Trophoblast cell (in vitro differentiated cells and primary cell): ENCODE data around the gene YWHAQ.
A peak's percentile ranks its signal among the peaks of the same experiment; 100 is the strongest.

ENCODE experiments used
- DNase-seq, 2 donors: peaks; one replicate each; pipeline ENCODE4 v3.0.0-alpha.2; 2016
- H2AFZ ChIP-seq: 2 replicates; pipeline ENCODE4 v1.6.1; 2013; ENCODE audit warnings: low read length, moderate library complexity, mild to moderate bottlenecking; ENCODE audit not compliant: insufficient read depth, poor library complexity
- H2AK5ac ChIP-seq: 2 replicates; pipeline ENCODE4 v1.6.1; 2013; ENCODE audit warnings: mild to moderate bottlenecking, low read length
- H2BK120ac ChIP-seq: 2 replicates; pipeline ENCODE4 v1.6.1; 2013; ENCODE audit warnings: low read length, mild to moderate bottlenecking, moderate library complexity; ENCODE audit not compliant: insufficient read depth, poor library complexity
- H2BK12ac ChIP-seq: 2 replicates; pipeline ENCODE4 v1.6.1; 2013; ENCODE audit warnings: mild to moderate bottlenecking, low read length, moderate library complexity
- H2BK5ac ChIP-seq: 2 replicates; pipeline ENCODE4 v1.6.1; 2013; ENCODE audit warnings: low read length, low read depth, moderate library complexity, mild to moderate bottlenecking; ENCODE audit not compliant: poor library complexity
- H3K14ac ChIP-seq: 2 replicates; pipeline ENCODE4 v1.6.1; 2013; ENCODE audit warnings: mild to moderate bottlenecking, low read length
- H3K18ac ChIP-seq: 2 replicates; pipeline ENCODE4 v1.6.1; 2013; ENCODE audit warnings: mild to moderate bottlenecking, low read length
- H3K23ac ChIP-seq: 2 replicates; pipeline ENCODE4 v1.6.1; 2013; ENCODE audit warnings: low read length
- H3K27ac ChIP-seq: 2 replicates; pipeline ENCODE4 v1.5.1; 2013; ENCODE audit warnings: low read depth, mild to moderate bottlenecking, inconsistent platforms, low read length, moderate library complexity
- H3K27me3 ChIP-seq: 2 replicates; pipeline ENCODE4 v1.6.1; 2013; ENCODE audit warnings: inconsistent platforms, mild to moderate bottlenecking, low read length, moderate library complexity; ENCODE audit not compliant: insufficient read depth
- H3K36me3 ChIP-seq, 2 experiments: 1 replicate in 1 of 2; 2 replicates in 1 of 2; pipeline ENCODE4 v1.6.1; 2013; ENCODE audit warnings: low read length in 2 of 2, mild to moderate bottlenecking in 2 of 2, moderate library complexity in 1 of 2; ENCODE audit not compliant: insufficient read depth in 2 of 2, control insufficient read depth in 1 of 2
- H3K4ac ChIP-seq: 2 replicates; pipeline ENCODE4 v1.6.1; 2013; ENCODE audit warnings: low read depth, mild to moderate bottlenecking, low read length, moderate library complexity
- H3K4me1 ChIP-seq, 2 experiments: 1 replicate in 1 of 2; 2 replicates in 1 of 2; pipeline ENCODE4 v1.6.1; 2013; ENCODE audit warnings: low read length in 2 of 2, mild to moderate bottlenecking in 2 of 2, moderate library complexity in 1 of 2; ENCODE audit not compliant: insufficient read depth in 2 of 2, control insufficient read depth in 1 of 2
- H3K4me2 ChIP-seq: 2 replicates; pipeline ENCODE4 v1.6.1; 2013; ENCODE audit warnings: inconsistent platforms, mild to moderate bottlenecking, low read length, moderate library complexity
- H3K4me3 ChIP-seq: 2 replicates; pipeline ENCODE4 v1.5.1; 2013; ENCODE audit warnings: mild to moderate bottlenecking, low read depth, low read length, inconsistent platforms
- H3K79me1 ChIP-seq: one replicate; pipeline ENCODE4 v1.6.1; 2013; ENCODE audit warnings: low read length
- H3K79me2 ChIP-seq: 2 replicates; pipeline ENCODE4 v1.6.1; 2013; ENCODE audit warnings: low read length, mild to moderate bottlenecking; ENCODE audit not compliant: control insufficient read depth, insufficient read depth, poor library complexity
- H3K9ac ChIP-seq: 2 replicates; pipeline ENCODE4 v1.6.1; 2013; ENCODE audit warnings: mild to moderate bottlenecking, low read length
- H3K9me3 ChIP-seq: 2 replicates; pipeline ENCODE4 v1.6.1; 2013; ENCODE audit warnings: low read depth, mild to moderate bottlenecking, control low read depth, inconsistent platforms, low read length; ENCODE audit not compliant: insufficient read depth
- H4K12ac ChIP-seq: 2 replicates; pipeline ENCODE4 v1.6.1; 2013; ENCODE audit warnings: low read depth, mild to moderate bottlenecking, low read length, moderate library complexity
- H4K8ac ChIP-seq: 2 replicates; pipeline ENCODE4 v1.6.1; 2013; ENCODE audit warnings: low read depth, mild to moderate bottlenecking, low read length, moderate library complexity
- H4K91ac ChIP-seq: one replicate; pipeline ENCODE4 v1.6.1; 2013; ENCODE audit warnings: low read depth, mild to moderate bottlenecking, low read length, moderate library complexity
- WGBS: extraction: QIAGEN DNeasy Blood & Tissue Kit; methylation state at CpG from one replicate; pipeline ENCODE4 v1.1.7; 2013; ENCODE audit warnings: missing lambda C conversion rate; ENCODE audit not compliant: insufficient read length, insufficient coverage; ENCODE audit errors: extremely low coverage; 5-methylcytosine and 5-hydroxymethylcytosine counted together

The YWHAQ gene

GRCh38 chr2:9658972-9659371, 28.2 kb upstream of the YWHAQ start:
- Histone ChIP-seq H3K9me3 (no peaks in the 10 kb centered on the region), H3K27ac (no peak overlapping the region), H4K8ac (no peak overlapping the region), H3K4ac (no peak overlapping the region), H2BK120ac (no peak overlapping the region), H4K91ac (no peak overlapping the region), H3K9ac (no peak overlapping the region), H3K4me3 (no peak overlapping the region), H3K27me3 (no peaks in the 10 kb centered on the region), H3K23ac (peak overlapping the region; percentile 9), H3K36me3 (no peaks in the 10 kb centered on the region), H2BK5ac (no peak overlapping the region), H2AK5ac (no peak overlapping the region), H3K18ac (no peak overlapping the region), H2AFZ (no peak overlapping the region), H3K79me1 (peaks cover 2% of the 10 kb centered on the region), H3K14ac (no peak overlapping the region), H3K4me1 (peaks cover 6 to 10% of the 10 kb centered on the region in 2 experiments), H2BK12ac (no peak overlapping the region), H3K4me2 (no peak overlapping the region), H3K79me2 (no peaks in the 10 kb centered on the region), H4K12ac (no peak overlapping the region)
- DNase-seq = peak; percentile 48 to 64
- no CpG with 5 or more reads among the region's 9 CpGs for WGBS

- 100% methylated on average over 2 of the region's 6 CpGs for WGBS
- H3K4me1 ChIP-seq = peaks cover 6 to 10% of the 10 kb centered on the region in 2 experiments
- H3K9me3 ChIP-seq = no peaks in the 10 kb centered on the region
- H2AFZ ChIP-seq = no peak overlapping the region
- no peak overlapping the region for H3K4me2 ChIP-seq
- H2AK5ac ChIP-seq = no peak overlapping the region
- no peak overlapping the region for H3K14ac ChIP-seq
- H3K79me1 ChIP-seq = peaks cover 2% of the 10 kb centered on the region
- H3K27me3 ChIP-seq = no peaks in the 10 kb centered on the region
- H4K8ac ChIP-seq = no peak overlapping the region
- no peak overlapping the region for H3K18ac ChIP-seq
- no peaks in the 10 kb centered on the region for H3K36me3 ChIP-seq
- no peak overlapping the region for H2BK12ac ChIP-seq
- H2BK5ac ChIP-seq = no peak overlapping the region
- no peak overlapping the region for H3K4ac ChIP-seq
- no peak overlapping the region for H3K23ac ChIP-seq
- DNase-seq = no peak
- H2BK120ac ChIP-seq = no peak overlapping the region
- H3K27ac ChIP-seq = no peak overlapping the region
- H4K12ac ChIP-seq = no peak overlapping the region
- no peak overlapping the region for H4K91ac ChIP-seq
- no peaks in the 10 kb centered on the region for H3K79me2 ChIP-seq
- H3K4me3 ChIP-seq = no peak overlapping the region
- H3K9ac ChIP-seq = no peak overlapping the region
These were observed 26.9 kb upstream of the YWHAQ start for GRCh38 chr2:9657731-9658130.

- Histone ChIP-seq H3K27me3 (no peaks in the 10 kb centered on the region), H2AFZ (no peak overlapping the region), H3K79me1 (peaks cover 2% of the 10 kb centered on the region), H4K8ac (no peak overlapping the region), H3K36me3 (no peaks in the 10 kb centered on the region), H3K27ac (no peak overlapping the region), H4K91ac (no peak overlapping the region), H3K9me3 (no peaks in the 10 kb centered on the region), H3K9ac (no peak overlapping the region), H3K4me2 (no peak overlapping the region), H3K4me1 (peaks cover 6 to 10% of the 10 kb centered on the region in 2 experiments), H3K4me3 (no peak overlapping the region), H4K12ac (no peak overlapping the region), H2BK120ac (no peak overlapping the region), H2BK5ac (no peak overlapping the region), H3K4ac (no peak overlapping the region), H2BK12ac (peak overlapping the region; percentile 16), H2AK5ac (no peak overlapping the region), H3K14ac (no peak overlapping the region), H3K23ac (no peak overlapping the region), H3K79me2 (no peaks in the 10 kb centered on the region), H3K18ac (no peak overlapping the region)
- DNase-seq = no peak
- WGBS = no CpG with 5 or more reads among the region's 6 CpGs
These were observed 26.3 kb upstream of the YWHAQ start for GRCh38 chr2:9657083-9657482.

- H3K79me2 ChIP-seq = no peaks in the 10 kb centered on the region
- no peaks in the 10 kb centered on the region for H3K27me3 ChIP-seq
- H3K9me3 ChIP-seq = no peaks in the 10 kb centered on the region
- no peak overlapping the region for H3K18ac ChIP-seq
- no peak overlapping the region for H3K4ac ChIP-seq
- H3K4me2 ChIP-seq = no peak overlapping the region
- no peak overlapping the region for H4K12ac ChIP-seq
- no peak overlapping the region for H2AFZ ChIP-seq
- H3K4me3 ChIP-seq = no peak overlapping the region
- WGBS = no CpG with 5 or more reads among the region's 11 CpGs
- peak; percentile 46 to 65 for DNase-seq
- H3K4me1 ChIP-seq = peaks cover 6 to 10% of the 10 kb centered on the region in 2 experiments
- no peak overlapping the region for H3K14ac ChIP-seq
- H4K8ac ChIP-seq = no peak overlapping the region
- H3K27ac ChIP-seq = no peak overlapping the region
- no peak overlapping the region for H3K9ac ChIP-seq
- no peak overlapping the region for H4K91ac ChIP-seq
- H2AK5ac ChIP-seq = no peak overlapping the region
- no peak overlapping the region for H2BK120ac ChIP-seq
- no peak overlapping the region for H2BK5ac ChIP-seq
- H3K79me1 ChIP-seq = peaks cover 2% of the 10 kb centered on the region
- H2BK12ac ChIP-seq = no peak overlapping the region
- H3K23ac ChIP-seq = no peak overlapping the region
- H3K36me3 ChIP-seq = no peaks in the 10 kb centered on the region
These were observed 25.5 kb upstream of the YWHAQ start for GRCh38 chr2:9656270-9656766.
